GM19324 (cell line): ENCODE results near the gene NDRG4.

ENCODE experiments used
- ATAC-seq: cut with Tn5 transposase; IDR thresholded peaks from one replicate; pipeline ENCODE4 v1.9.1; 2021; ENCODE audit warnings: mild to moderate bottlenecking, moderate library complexity; ENCODE audit not compliant: unreplicated experiment, low FRiP score

The NDRG4 gene

DNA sequence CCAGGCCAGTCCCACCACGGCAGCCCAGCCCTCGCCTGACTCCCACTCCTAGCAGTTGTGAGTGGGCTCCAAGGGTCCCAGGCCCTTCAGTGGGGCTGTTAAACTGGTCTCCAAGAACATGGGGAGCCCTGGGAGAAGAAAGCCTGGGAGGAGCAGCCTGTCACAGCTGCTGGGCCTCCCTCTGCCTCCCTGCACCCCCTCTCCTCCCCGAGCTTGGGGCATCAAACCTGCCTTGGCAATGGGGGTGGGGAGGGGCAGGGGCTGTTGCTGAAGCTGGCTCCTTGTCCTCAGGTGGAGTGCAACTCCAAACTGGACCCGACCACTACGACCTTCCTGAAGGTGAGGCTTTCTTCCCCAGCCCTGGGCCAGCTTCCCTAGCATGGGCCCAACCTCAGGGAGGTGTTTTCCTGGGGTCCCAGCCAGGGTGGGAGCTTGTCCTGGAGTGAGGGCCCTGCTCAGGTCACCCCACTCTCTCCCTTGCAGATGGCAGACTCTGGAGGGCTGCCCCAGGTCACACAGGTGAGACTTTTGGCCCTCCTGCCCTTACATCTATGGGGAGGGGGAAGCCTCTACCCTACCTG lies 8.8 kb downstream of the NDRG4 start:
- no peak for ATAC-seq

DNA sequence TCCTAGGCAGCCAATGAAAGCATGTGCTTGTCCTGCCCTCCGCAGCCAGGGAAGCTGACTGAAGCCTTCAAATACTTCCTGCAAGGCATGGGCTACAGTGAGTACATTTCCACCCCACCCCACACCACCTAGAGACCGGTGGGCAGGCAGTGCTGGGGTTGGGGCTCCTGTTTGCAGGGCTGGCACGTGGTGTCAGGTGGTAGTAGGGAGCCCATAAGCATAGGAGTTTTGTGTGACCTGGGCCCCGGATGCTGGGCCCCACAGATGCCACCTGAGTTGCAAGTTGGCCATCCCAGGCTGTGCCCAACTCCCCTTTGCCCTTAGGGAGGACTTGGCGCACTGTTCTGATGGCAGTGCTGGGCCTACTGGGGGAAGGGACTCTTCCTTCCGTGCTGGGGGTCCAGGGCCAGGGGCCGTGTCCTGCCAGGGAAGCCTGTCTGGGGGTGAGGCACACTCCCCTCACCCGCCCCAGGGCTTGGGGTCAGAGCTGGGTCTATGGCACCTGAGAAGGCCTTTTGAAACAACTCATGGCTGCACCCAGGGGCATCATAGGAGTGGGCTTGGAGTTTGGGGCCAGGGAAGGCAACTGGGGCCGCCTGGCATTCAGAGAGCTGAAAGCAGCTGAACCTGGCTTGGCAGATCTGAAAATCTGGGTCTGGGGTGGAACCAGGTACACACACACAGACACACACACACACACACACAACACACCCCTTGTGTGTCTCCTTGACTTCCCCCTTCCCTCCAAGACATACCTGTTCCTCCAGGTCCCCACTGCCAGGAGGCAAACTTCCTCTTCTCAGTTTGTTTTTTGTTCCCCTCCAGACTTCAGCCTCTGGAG lies 9.5 kb downstream of the NDRG4 start:
- no peak for ATAC-seq

GRCh38 chr16:58510097-58510775 lies 10.3 kb downstream of the NDRG4 start:
- ATAC-seq, result no peak

GRCh38 chr16:58510776-58511628 lies 11.1 kb downstream of the NDRG4 start:
- no peak for ATAC-seq

DNA sequence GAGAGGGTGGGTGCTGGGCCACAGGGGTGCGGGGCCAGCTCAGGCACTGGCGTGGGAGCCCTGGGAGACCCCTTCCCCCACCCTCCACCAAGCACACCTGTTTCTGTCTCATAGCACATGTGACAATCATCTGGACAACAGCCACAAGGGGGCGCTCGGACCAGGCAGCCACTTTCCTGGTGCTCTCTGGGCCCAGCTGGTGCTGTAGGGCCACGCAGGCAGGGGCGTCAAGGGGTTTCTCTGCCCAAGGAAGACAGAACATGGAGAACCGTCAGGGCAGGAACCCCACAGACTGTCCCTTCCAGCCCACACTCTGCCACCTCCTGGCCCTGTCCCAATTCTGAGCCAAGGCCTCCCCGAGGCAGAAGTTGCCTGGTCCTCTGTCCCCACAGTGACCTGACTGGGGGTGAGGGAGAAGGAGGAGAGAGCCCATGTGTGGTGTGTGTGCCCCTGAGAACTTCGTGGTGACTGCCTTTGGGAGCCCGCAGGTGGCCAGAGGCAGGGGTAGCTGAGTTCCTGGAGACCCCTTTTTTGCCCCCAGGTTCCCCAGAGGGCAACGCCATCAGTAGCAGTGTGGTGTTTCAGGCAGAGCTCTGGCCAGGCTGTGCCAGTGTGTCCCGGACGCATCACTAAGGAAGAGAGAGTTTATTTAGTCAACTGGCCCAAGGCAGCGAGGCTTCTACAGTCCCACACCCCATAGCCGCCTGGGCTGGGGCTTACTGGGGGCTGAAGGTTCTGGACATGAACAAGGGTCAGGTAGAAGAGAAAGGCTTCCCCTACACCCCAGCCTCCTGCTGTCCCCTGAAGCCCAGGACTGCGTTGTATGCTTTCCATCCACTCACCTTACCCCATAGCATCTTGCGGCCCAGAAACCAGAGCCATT lies 12.2 kb downstream of the NDRG4 start:
- no peak for ATAC-seq

GRCh38 chr16:58513874-58514273 lies 13.9 kb downstream of the NDRG4 start:
- ATAC-seq, result no peak

DNA sequence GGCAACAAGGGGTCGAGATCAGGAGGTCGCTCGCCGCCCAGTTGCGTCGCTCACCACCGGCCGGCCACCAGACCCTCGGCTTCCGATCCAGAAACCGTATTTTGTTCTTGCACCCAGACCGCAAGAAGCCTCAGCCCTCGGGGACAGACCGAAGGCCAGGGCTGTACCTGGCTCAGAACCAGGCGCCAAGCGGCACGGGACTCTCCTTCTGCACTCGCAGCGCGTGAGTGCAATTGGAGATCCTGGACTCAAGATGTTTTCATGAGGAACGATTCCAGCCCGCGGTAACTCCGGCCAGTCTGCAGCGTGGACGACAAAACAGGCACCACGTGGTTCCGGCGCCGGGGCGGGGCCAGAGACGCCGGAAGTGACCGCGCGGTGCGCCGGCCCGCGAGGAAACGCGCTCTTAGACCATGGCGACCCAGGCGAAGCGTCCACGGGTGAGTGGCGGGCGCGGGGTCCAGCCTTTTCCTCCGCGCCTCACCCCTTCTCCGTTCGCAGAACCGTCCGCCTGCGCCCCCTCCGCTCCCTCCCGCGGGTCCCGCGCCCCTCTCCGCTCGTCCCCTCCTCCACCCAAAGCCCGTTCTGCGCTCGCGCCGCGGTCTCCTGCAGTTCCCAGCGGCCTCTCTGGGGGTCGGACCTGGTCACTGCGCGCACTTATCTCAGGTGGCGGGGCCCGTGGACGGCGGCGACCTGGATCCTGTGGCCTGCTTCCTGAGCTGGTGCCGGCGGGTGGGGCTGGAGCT lies 15.4 kb downstream of the NDRG4 start, which contains the start of gene SETD6:
Gene SETD6 (plus strand): TSS at position 393 of the 746 bp plus-strand sequence. CDS start 21 bp downstream, at position 414.
- peak; percentile 86 for ATAC-seq

- peak; percentile 48 for ATAC-seq
Observed at GRCh38 chr16:58515871-58516767, 16.2 kb downstream of the NDRG4 start.

GRCh38 chr16:58516768-58517107 lies 16.8 kb downstream of the NDRG4 start:
- no peak for ATAC-seq

GRCh38 chr16:58518083-58518979 lies 18.4 kb downstream of the NDRG4 start:
- ATAC-seq, result no peak

GRCh38 chr16:58518980-58519368 lies 19.0 kb downstream of the NDRG4 start:
- ATAC-seq, result no peak

DNA sequence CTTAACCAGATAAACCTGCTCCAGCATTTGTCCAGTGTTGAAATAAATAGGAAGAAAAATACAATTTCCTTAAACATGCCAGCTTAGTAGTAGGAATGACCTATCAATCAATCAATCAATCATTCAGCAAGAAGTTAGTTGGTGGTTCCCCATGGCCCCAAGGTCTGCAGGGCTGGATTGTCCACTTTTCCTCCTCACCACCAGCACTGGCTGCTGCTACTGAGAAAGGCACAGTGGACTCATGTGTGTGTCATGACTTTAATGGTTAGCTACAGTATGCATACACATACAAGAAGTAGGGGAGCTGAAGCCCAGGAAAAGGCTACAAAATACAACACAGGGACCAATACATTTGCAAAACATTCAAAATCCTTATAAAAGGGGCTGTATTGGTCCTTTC lies 19.8 kb downstream of the NDRG4 start:
- no peak for ATAC-seq

DNA sequence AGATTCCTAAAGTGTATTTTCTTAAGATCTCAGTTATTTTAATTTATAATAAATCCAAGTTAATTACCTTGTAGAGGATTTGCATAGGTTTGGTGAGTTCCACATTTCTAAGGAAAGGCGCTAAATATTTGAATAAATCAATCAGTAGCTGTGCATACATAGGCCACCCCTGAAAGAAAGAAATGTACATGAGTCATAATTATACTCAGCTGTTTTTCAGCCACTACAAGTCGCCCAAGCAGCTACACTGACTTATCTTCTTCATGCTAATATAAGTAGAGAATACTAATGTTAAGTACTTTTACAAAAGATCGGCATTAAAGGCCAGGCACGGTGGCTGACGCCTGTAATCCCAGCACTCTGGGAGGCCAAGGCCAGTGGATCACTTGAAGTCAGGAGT lies 30.2 kb downstream of the NDRG4 start:
- no peak for ATAC-seq

- ATAC-seq, result no peak
Observed at GRCh38 chr16:58532414-58532813, 32.5 kb downstream of the NDRG4 start.

DNA sequence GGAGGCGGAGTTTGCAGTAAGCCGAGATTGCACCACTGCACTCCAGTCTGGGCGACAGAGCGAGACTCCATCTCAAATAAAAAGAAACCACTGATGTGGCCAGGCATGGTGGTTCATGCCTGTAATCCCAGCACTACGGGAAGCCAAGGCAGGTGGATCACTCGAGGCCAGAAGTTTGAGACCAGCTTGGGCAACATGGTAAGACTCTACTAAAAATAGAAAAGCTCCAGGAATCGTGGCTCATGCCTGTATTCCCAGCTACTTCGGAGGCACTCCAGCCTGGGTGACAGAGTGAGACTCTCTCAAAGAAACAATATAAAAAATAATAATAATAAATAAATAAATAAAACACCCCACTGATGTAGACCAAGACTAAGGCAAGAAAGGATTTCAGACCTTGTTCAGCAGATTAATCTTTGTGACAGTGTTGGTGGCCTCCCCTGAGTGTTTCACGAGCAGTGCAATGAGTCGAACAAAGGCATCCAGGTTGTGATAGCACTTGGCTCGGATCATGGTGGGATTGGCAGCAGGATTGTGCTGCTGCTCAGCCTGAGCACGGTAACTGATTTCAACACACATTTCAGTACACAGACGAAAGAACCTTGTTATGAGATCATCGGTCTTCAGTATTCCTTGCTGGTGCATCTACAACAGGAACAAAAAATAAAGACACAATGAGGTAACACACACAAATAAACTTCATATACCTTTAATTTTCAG lies 34.0 kb downstream of the NDRG4 start:
- ATAC-seq, result no peak

DNA sequence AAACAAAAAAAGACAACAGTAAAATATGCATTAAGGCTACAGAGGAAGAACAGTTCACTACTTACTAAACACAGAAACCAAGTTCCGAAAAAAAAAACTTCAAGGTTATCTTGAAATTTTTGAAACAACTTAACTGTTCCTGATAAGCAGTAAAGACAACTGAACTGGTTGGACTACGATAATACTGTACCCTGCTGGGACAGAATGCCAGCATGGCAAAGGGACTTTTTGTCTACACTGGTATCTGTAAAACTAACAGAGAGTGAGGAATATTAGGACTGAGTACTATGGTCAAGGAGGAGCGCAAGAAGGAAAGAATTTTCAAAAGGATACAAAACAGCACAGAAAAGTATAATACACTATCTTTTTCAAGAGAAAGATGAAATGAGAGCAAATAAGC lies 35.2 kb downstream of the NDRG4 start:
- ATAC-seq, result no peak
